Neural cell (in vitro differentiated cells): ENCODE measurements around the gene IGF1R.

Experiments used
- EP300 ChIP-seq: fragments of 450-650 bp; conservative IDR thresholded peaks from 2 replicates; pipeline ENCODE4 v1.6.1; 2014; ENCODE audit warnings: antibody characterized with exemption, mild to moderate bottlenecking, moderate library complexity; ENCODE audit not compliant: poor library complexity, severe bottlenecking
- EZH2 ChIP-seq: fragments of 200-600, 300-800 bp; shearing (Covaris generic), sonication (generic); IDR thresholded peaks from 2 replicates; pipeline ENCODE4 v1.6.1; 2014; ENCODE audit warnings: antibody characterized with exemption, low read length, borderline replicate concordance, mild to moderate bottlenecking; ENCODE audit not compliant: insufficient read depth, poor library complexity, severe bottlenecking
- SMC3 ChIP-seq: fragments of 450-650 bp; conservative IDR thresholded peaks from 2 replicates; pipeline ENCODE4 v1.6.1; 2014; ENCODE audit warnings: antibody characterized with exemption, mild to moderate bottlenecking, moderate library complexity; ENCODE audit not compliant: poor library complexity
- TF ChIP-seq, protein P1 (sequence below): fragments of 450-650 bp; IDR thresholded peaks from 2 replicates; pipeline ENCODE4 v1.5.1; 2014; ENCODE audit warnings: antibody characterized with exemption, mild to moderate bottlenecking, moderate library complexity; ENCODE audit not compliant: poor library complexity, severe bottlenecking

DNA sequence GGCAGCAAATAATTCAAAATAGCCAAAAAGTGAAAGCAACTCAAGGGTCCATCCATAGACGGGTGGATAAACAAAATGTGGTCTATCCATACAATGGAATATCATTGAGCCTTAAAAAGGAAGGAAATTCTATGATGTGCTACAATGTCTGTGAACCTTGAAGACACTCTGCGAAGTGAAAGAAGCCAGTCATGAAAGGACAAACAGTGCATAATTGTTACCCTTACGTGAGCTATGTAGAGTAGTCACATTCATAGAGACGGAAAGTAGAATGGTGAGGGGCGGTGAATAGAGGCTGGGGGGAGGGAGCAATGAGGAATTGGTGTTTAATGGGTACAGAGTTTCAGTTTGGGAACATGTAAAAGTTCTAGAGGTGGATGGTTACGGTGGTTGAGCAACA is 18.1 kb downstream of the IGF1R start:
- TF ChIP-seq EP300, result no peak
- no peak for TF ChIP-seq EZH2
- TF ChIP-seq, protein P1, sequence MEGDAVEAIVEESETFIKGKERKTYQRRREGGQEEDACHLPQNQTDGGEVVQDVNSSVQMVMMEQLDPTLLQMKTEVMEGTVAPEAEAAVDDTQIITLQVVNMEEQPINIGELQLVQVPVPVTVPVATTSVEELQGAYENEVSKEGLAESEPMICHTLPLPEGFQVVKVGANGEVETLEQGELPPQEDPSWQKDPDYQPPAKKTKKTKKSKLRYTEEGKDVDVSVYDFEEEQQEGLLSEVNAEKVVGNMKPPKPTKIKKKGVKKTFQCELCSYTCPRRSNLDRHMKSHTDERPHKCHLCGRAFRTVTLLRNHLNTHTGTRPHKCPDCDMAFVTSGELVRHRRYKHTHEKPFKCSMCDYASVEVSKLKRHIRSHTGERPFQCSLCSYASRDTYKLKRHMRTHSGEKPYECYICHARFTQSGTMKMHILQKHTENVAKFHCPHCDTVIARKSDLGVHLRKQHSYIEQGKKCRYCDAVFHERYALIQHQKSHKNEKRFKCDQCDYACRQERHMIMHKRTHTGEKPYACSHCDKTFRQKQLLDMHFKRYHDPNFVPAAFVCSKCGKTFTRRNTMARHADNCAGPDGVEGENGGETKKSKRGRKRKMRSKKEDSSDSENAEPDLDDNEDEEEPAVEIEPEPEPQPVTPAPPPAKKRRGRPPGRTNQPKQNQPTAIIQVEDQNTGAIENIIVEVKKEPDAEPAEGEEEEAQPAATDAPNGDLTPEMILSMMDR, result no peak
- TF ChIP-seq SMC3, result no peak
